ENCODE measurements around the gene NISCH. TPM values are rescaled to one million over a fixed set of nuclear protein-coding genes. Genes with fewer than 3 reads are reported as not detected.

Gene NISCH
- total RNA-seq = 10 to 100 TPM; 77.2 to 82.6 TPM

GRCh38 chr3:52455283-52456168, at the start of gene NISCH:
NISCH (plus strand) TSS chr3:52455604; CDS start chr3:52455642, 38 bp downstream.
- ATAC-seq = peak; percentile 93
- CTCF ChIA-PET = interaction anchor here (1.4 to 2.7 kb wide), 2 partner anchors 9 to 116 kb away, joined by 3 to 14 read pairs; partner anchors contain the start of gene SEMA3G
- POLR2A ChIA-PET = interaction anchor here (0.6 kb wide), 1 partner anchor 9 kb away, joined by 3 read pairs; no protein-coding TSS in a partner anchor

GRCh38 chr3:52406231-52406661, 49.2 kb upstream of the NISCH start:
- peak overlapping the region; percentile 44 for H3K27ac Mint-ChIP-seq
- H3K4me3 Mint-ChIP-seq = no peak overlapping the region
- CTCF ChIA-PET = no interaction called here
- ATAC-seq = no peak
- H3K4me1 Mint-ChIP-seq (ENCODE audit: low read depth) = peaks cover 24% of the 10 kb centered on the region
- H3K27me3 Mint-ChIP-seq (ENCODE audit: low read depth) = no peaks in the 10 kb centered on the region
- DNase-seq = no peak
- H3K9me3 Mint-ChIP-seq (ENCODE audit: insufficient read depth) = no peaks in the 10 kb centered on the region
- POLR2A ChIA-PET = no interaction called here
- peaks cover 61% of the 10 kb centered on the region for H3K36me3 Mint-ChIP-seq (ENCODE audit: low read depth)

More at GRCh38 chr3:52455283-52456168, at the start of gene NISCH:
- H3K27me3 Mint-ChIP-seq (ENCODE audit: low read depth) = no peaks in the 10 kb centered on the region
- peak within 1 kb of the TSS; percentile 91 for H3K4me3 Mint-ChIP-seq
- no peaks in the 10 kb centered on the region for H3K9me3 Mint-ChIP-seq (ENCODE audit: insufficient read depth)
- H3K36me3 Mint-ChIP-seq (ENCODE audit: low read depth) = peaks cover 26% of the 10 kb centered on the region
- H3K4me1 Mint-ChIP-seq (ENCODE audit: low read depth) = peaks cover 44% of the 10 kb centered on the region
- DNase-seq = peak; percentile 95
- H3K27ac Mint-ChIP-seq = peak within 1 kb of the TSS; percentile 95

DNA sequence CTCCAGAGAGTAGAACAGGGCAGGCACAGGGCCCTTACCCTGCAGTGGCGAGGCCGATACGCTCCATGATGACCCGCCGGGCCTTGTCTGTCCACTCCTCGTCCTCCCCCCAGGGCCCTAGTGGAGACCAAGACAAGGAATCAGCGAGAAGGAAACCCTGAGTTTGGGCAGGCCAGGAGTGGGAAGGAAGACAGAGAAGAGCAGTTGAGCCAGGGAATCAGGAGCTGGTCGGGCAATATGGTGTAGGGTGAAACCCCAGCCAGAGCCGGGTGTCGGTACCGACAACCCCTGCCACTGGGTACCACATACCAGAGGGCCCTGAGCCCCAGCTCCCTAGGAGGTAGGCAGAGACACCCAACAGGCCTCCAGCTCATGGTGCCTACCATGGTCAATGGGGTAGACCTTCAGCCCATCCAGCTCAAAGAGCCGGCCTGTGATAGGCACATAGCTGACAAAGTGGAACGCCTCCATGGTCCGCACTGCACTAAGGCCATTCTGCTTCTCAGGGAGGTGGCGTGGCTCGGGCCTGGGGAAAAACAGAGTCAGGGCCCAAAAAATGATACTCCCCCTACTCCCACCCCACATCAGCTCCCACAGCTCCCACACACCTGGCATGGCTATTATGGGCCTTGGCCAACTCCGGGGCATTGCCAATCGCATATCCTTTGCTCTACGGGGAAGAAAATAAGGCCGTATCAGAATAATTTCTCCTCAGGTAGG, 48.5 kb upstream of the NISCH start:
- no peak overlapping the region for H3K4me3 Mint-ChIP-seq
- peaks cover 30% of the 10 kb centered on the region for H3K4me1 Mint-ChIP-seq (ENCODE audit: low read depth)
- DNase-seq (no peak), ATAC-seq (no peak)
- no peaks in the 10 kb centered on the region for H3K9me3 Mint-ChIP-seq (ENCODE audit: insufficient read depth)
- ChIA-PET POLR2A (interaction anchor here (0.8 to 1.7 kb wide), 2 partner anchors 9 to 30 kb away, joined by 3 to 8 read pairs; no protein-coding TSS in a partner anchor), CTCF (no interaction called here)
- peaks cover 55% of the 10 kb centered on the region for H3K36me3 Mint-ChIP-seq (ENCODE audit: low read depth)
- peak overlapping the region; percentile 44 for H3K27ac Mint-ChIP-seq
- H3K27me3 Mint-ChIP-seq (ENCODE audit: low read depth) = no peaks in the 10 kb centered on the region

- Mint-ChIP-seq H3K36me3 (ENCODE audit: low read depth) (peaks cover 48% of the 10 kb centered on the region), H3K4me3 (peak overlapping the region; percentile 81), H3K9me3 (ENCODE audit: insufficient read depth) (no peaks in the 10 kb centered on the region), H3K4me1 (ENCODE audit: low read depth) (peaks cover 39% of the 10 kb centered on the region), H3K27ac (peak overlapping the region; percentile 36), H3K27me3 (ENCODE audit: low read depth) (no peaks in the 10 kb centered on the region)
- POLR2A ChIA-PET = interaction anchor here (0.8 to 1.7 kb wide), 2 partner anchors 9 to 31 kb away, joined by 3 to 8 read pairs; no protein-coding TSS in a partner anchor
- CTCF ChIA-PET = no interaction called here
- ATAC-seq (no peak), DNase-seq (no peak)
Observed at GRCh38 chr3:52407779-52408178, 47.6 kb upstream of the NISCH start.

DNA sequence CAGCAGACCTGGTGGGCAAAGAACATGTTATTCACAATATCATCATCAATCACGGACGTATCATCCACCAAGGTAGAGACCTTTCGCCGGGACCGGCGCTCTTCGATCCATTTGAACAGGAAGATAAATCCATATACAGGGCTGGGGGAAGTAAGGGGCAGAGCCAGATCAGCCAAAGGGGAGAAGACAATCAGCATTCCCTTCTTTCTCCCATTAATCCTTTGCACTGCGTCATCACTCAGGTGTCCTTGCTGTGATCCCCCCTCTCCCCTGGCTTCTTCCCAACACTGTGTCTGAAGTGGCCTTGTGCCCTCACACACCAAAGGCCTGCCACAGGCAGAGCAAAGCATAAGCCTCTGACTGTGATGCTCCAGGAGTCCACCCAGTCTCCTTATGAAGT, 46.9 kb upstream of the NISCH start:
- ChIA-PET POLR2A (interaction anchor here (1.7 kb wide), 1 partner anchor 10 kb away, joined by 8 read pairs; no protein-coding TSS in a partner anchor), CTCF (no interaction called here)
- H3K27me3 Mint-ChIP-seq (ENCODE audit: low read depth) = no peaks in the 10 kb centered on the region
- no peaks in the 10 kb centered on the region for H3K9me3 Mint-ChIP-seq (ENCODE audit: insufficient read depth)
- DNase-seq (no peak), ATAC-seq (no peak)
- H3K36me3 Mint-ChIP-seq (ENCODE audit: low read depth) = peaks cover 46% of the 10 kb centered on the region
- peak overlapping the region; percentile 81 for H3K4me3 Mint-ChIP-seq
- H3K27ac Mint-ChIP-seq = peak overlapping the region; percentile 96
- H3K4me1 Mint-ChIP-seq (ENCODE audit: low read depth) = peaks cover 43% of the 10 kb centered on the region

DNA sequence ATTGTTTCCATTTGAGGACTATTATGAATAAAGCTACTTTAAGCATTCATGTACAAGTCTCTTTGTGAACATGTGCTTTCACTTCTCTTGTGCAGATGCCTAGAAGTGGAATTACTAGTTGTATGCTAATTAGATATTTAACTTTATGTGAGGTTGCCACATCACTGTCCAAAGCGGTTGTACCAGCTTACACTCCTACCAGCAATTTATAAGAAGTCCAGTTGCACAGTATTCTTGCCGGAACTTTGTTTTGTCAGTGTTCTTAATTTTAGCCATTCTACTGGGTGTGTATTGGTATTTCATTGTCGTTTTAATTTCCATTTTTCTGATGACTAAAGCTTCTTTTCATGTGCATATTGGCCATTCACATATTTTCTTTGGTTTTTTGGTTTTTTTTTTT, 39.6 kb upstream of the NISCH start:
- ChIA-PET CTCF (interaction anchor here (0.9 to 1.4 kb wide), 2 partner anchors 31 to 32 kb away, joined by 3 to 6 read pairs; no protein-coding TSS in a partner anchor), POLR2A (no interaction called here)
- no peak for DNase-seq
- no peak overlapping the region for H3K27ac Mint-ChIP-seq
- H3K4me3 Mint-ChIP-seq = no peak overlapping the region
- H3K27me3 Mint-ChIP-seq (ENCODE audit: low read depth) = no peaks in the 10 kb centered on the region
- ATAC-seq = no peak
- peaks cover 20% of the 10 kb centered on the region for H3K36me3 Mint-ChIP-seq (ENCODE audit: low read depth)
- peaks cover 24% of the 10 kb centered on the region for H3K4me1 Mint-ChIP-seq (ENCODE audit: low read depth)
- H3K9me3 Mint-ChIP-seq (ENCODE audit: insufficient read depth) = no peaks in the 10 kb centered on the region

- DNase-seq (no peak), ATAC-seq (no peak)
- H3K27me3 Mint-ChIP-seq (ENCODE audit: low read depth) = no peaks in the 10 kb centered on the region
- H3K4me1 Mint-ChIP-seq (ENCODE audit: low read depth) = no peaks in the 10 kb centered on the region
- peaks cover 8% of the 10 kb centered on the region for H3K36me3 Mint-ChIP-seq (ENCODE audit: low read depth)
- H3K4me3 Mint-ChIP-seq = no peak overlapping the region
- no peaks in the 10 kb centered on the region for H3K9me3 Mint-ChIP-seq (ENCODE audit: insufficient read depth)
- no peak overlapping the region for H3K27ac Mint-ChIP-seq
- POLR2A ChIA-PET = no interaction called here
- CTCF ChIA-PET = no interaction called here
Observed at GRCh38 chr3:52420388-52420787, 35.0 kb upstream of the NISCH start.

- ATAC-seq (no peak), DNase-seq (no peak)
- Mint-ChIP-seq H3K27ac (peak overlapping the region; percentile 21), H3K4me1 (ENCODE audit: low read depth) (no peaks in the 10 kb centered on the region), H3K27me3 (ENCODE audit: low read depth) (no peaks in the 10 kb centered on the region), H3K4me3 (no peak overlapping the region), H3K9me3 (ENCODE audit: insufficient read depth) (no peaks in the 10 kb centered on the region), H3K36me3 (ENCODE audit: low read depth) (no peaks in the 10 kb centered on the region)
- ChIA-PET CTCF (interaction anchor here (1.3 kb wide), 1 partner anchor 10 kb away, joined by 11 read pairs; no protein-coding TSS in a partner anchor), POLR2A (no interaction called here)
Observed at GRCh38 chr3:52422669-52423068, 32.7 kb upstream of the NISCH start.

DNA sequence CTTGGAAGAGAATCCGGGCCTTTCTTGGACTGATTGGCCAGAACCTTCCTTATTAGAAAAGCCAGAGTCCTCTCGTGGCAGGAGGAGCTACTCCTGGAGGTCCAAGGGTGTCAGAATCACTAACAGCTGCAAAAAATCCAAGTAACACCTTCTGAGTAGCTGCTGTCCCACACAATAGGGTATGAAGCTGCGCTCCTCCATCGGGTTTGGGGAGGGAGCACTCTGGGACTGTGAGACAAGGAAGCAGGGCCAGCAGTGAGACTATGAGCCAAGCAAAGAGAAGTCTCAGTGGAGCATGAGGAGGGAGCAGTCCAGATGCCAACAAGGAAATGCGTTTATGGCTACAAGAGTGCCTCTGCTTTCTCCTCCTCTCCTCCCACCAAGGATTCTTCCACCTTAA, 32.2 kb upstream of the NISCH start:
- ChIA-PET POLR2A (no interaction called here), CTCF (interaction anchor here (1.3 kb wide), 1 partner anchor 11 kb away, joined by 11 read pairs; no protein-coding TSS in a partner anchor)
- no peak overlapping the region for H3K27ac Mint-ChIP-seq
- ATAC-seq (no peak), DNase-seq (no peak)
- H3K27me3 Mint-ChIP-seq (ENCODE audit: low read depth) = peaks cover 3% of the 10 kb centered on the region
- no peak overlapping the region for H3K4me3 Mint-ChIP-seq
- no peaks in the 10 kb centered on the region for H3K4me1 Mint-ChIP-seq (ENCODE audit: low read depth)
- H3K36me3 Mint-ChIP-seq (ENCODE audit: low read depth) = no peaks in the 10 kb centered on the region
- no peaks in the 10 kb centered on the region for H3K9me3 Mint-ChIP-seq (ENCODE audit: insufficient read depth)

- POLR2A ChIA-PET = no interaction called here
- H3K27me3 Mint-ChIP-seq (ENCODE audit: low read depth) = peaks cover 8% of the 10 kb centered on the region
- no peak overlapping the region for H3K4me3 Mint-ChIP-seq
- no peaks in the 10 kb centered on the region for H3K9me3 Mint-ChIP-seq (ENCODE audit: insufficient read depth)
- H3K27ac Mint-ChIP-seq = no peak overlapping the region
- ATAC-seq (peak; percentile 82), DNase-seq (peak; percentile 53)
- no peaks in the 10 kb centered on the region for H3K4me1 Mint-ChIP-seq (ENCODE audit: low read depth)
- CTCF ChIA-PET = interaction anchor here (0.7 to 7.0 kb wide), 9 partner anchors 9 to 39 kb away, joined by 3 to 131 read pairs (median 6); partner anchors contain the start of genes SEMA3G and TNNC1
- H3K36me3 Mint-ChIP-seq (ENCODE audit: low read depth) = no peaks in the 10 kb centered on the region
Observed at GRCh38 chr3:52428151-52429005, 27.0 kb upstream of the NISCH start.

DNA sequence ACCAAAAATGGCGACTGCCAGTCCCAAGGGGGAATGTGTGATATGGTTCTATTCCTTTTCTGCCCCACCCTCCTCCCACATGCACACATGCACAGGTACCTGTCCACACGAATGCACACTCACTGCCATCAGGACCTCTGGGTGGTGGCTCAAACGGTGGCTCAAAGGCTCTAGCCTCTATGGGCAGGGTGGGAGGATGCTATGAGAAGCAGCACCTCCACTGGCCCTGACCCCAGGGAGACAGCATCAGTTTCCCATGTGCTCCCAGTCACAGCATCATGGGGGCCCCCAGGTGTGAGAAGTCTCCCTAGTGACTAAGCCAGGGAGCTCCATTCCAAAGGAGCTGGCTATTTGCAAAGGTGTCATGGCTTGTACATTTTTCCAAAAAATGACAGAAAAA, 26.4 kb upstream of the NISCH start:
- Mint-ChIP-seq H3K36me3 (ENCODE audit: low read depth) (no peaks in the 10 kb centered on the region), H3K9me3 (ENCODE audit: insufficient read depth) (no peaks in the 10 kb centered on the region), H3K27me3 (ENCODE audit: low read depth) (peaks cover 8% of the 10 kb centered on the region), H3K4me1 (ENCODE audit: low read depth) (no peaks in the 10 kb centered on the region), H3K27ac (no peak overlapping the region), H3K4me3 (no peak overlapping the region)
- ChIA-PET POLR2A (no interaction called here), CTCF (interaction anchor here (0.7 to 7.0 kb wide), 7 partner anchors 10 to 37 kb away, joined by 3 to 131 read pairs (median 6); partner anchors contain the start of genes SEMA3G and TNNC1)
- DNase-seq (no peak), ATAC-seq (no peak)

All from activated CD8-positive, alpha-beta T cell treated with anti-CD3 and anti-CD28 coated beads, Interleukin-2, amount 10 ng/mL, durations not matched to agents 7 days and 5 days (primary cell).